Renal cortex interstitium (tissue), 11 donors: Measurements from ENCODE around the gene QRFP. TPM values are rescaled to one million over a fixed set of nuclear protein-coding genes. Genes with fewer than 3 reads are reported as not detected.

Experiments
- DNase-seq, 11 donors: peaks; one replicate each; pipeline ENCODE4 v3.0.0-alpha.2; 2013; ENCODE audit warnings: low read depth in 9 of 11, low spot score in 4 of 11; ENCODE audit errors: extremely low read depth in 1 of 11
- polyA plus RNA-seq, 3 donors: library from polyadenylated mRNA; unstranded; fragments of 120-200 nt; gene quantifications; one replicate each; pipeline ENCODE4 v1.2.1, GENCODE V29; 2013; ENCODE audit not compliant: insufficient read length in 3 of 3

QRFP gene
- polyA plus RNA-seq, 3 donors = 0.34 to 0.57 (median 0.36) TPM

GRCh38 chr9:130908878-130909355 is 12.3 kb upstream of the QRFP start:
- DNase-seq = no peak

DNA sequence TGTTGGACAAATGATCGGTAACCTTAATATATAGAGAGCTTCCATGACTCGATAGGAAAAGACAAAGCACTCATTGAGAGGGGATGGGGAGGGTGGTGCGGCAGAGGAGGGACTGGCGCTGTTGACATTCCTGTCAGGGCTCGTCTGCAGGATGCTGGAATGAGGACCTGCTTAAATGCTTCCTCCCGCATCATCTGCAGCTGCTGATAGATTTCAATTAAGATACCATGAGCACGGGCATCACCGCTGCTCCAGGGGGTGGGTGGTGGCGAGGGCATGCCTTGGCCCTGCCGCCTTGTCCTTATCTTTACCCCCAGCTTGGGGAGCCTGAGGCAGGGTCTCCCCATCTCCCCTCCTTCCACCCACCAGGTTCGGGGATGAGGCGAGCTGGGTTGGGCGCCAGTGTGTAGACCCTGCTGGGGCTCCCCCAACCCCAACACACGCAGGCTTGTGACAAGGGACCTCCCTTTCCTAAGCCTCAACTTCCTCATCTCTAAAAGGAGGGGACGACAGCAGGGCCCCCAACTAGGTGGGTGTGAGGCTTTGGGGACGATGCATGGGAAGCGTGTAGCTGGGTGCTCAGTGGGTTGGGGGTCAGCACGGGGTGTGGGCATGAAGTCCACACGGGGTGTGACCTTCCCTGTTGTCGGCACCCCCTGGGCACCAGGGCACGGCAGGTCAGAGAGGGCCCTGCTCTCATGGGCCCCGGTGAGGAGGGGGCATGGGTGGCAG is 11.7 kb upstream of the QRFP start:
- DNase-seq = no peak

DNA sequence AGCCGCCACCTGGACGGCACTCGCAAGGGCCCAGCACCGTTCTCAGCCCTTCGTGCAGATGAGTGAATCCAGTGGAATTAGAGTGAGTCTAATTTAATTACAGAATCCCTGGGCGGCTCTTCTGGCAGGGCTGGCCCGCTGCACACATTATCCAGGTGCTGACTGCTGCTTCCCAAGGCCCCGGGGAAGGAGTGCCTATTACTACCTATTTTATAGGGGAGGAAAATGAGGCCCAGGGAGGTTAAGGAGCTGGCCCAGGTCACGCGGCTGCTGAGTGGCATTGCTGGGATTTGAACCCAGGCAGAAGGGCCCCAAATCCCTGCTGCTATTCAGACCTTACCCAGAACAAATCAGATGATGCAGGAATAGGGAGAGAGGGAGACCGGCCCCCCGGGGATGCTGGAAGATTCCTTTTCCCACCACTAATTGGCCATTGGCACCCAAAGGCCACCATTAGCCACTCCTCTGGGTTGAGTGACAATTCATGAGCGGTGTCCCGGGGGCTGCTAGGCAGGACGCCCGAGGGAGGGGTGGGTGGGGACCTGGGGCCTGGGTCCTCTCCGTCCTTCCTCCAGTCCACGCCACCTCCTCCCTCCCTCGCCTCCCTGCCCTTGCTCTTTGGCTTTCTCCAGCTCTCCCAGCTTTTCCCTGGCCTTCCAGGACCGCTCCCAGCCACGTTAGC is 10.3 kb upstream of the QRFP start:
- DNase-seq = no peak

GRCh38 chr9:130905902-130906734 is 9.5 kb upstream of the QRFP start:
- no peak for DNase-seq

DNA sequence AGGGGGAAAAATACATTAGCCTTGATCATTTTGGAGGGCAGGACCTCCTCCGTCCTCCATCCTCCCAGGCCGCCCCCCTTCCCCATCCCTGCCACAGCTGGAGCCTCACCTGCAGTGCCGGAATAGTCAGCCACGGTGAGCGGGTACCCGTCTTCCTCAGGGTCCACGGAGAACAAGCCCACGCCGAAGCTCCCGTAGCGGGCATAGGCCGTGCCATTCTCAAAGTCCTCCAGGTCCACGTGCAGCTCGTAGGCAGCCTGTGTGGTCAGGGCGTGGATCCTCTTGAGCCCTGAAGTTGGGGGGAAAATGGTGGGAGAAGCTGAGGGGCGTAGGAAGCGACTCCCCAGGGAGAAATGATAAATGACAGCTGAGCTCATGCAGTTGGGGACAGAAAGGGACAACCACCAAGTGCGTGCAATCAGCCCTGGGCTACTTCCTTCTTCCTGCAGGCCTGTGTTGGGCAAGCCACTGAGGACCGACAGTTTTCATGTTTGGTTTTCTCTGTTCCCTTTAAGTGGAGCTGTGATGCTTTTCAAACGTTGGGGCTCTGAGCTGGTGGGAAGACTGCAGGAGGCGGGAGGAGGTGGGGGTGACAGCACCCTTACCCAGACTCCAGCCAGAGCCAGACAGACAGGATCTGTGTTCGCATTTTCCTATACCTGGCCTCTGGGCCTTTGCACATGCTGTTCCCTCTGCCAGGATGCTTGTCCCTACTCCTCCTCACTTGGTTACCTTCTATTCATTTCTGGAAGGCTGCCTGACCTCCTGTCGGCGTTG is 8.7 kb upstream of the QRFP start:
- no peak for DNase-seq

DNA sequence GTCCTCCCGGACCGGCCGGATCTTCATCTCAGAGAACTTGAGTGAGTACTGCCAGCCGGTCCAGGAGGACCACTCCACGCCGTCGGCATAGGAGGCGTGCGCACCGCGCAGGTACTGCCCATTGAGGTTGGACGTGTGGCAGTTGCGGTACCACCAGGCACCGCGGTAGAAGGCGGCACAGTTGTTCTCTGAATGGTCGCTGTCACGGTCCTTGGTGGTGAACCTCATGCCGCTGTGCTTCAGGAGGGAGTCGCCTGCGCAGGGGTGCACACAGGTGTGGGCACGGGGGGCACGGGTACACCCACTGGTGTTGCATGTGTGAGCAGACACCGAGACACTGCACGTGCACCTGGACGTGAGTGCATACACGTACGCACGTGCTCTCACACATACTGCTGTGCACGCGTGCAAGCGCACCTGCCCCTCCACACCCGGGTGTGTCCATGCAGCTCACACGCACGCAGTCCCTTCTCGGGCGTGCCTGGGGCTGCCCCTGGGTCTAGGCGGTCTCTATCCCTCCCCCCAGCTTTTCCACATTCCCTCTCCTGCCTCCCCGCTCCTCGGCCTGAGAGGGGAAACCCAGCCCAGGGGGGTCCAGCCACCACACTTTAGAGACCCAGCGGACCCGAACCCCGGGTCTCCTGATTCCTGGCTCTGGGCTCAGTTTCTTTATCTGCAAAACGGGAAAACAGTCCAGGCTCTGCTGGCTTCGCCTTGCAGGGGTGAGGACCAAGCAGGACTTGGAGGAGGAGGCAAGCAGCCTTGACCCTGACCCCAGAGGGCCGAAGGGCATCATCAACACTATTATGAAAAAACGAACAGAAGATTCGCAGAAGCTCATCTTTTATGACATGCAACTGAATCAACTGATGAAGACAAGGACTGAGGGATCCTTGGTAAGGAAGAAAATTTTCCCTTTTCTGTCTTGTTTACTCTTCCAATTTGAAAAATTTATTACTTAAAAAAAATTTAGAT is 7.7 kb upstream of the QRFP start:
- no peak for DNase-seq

DNA sequence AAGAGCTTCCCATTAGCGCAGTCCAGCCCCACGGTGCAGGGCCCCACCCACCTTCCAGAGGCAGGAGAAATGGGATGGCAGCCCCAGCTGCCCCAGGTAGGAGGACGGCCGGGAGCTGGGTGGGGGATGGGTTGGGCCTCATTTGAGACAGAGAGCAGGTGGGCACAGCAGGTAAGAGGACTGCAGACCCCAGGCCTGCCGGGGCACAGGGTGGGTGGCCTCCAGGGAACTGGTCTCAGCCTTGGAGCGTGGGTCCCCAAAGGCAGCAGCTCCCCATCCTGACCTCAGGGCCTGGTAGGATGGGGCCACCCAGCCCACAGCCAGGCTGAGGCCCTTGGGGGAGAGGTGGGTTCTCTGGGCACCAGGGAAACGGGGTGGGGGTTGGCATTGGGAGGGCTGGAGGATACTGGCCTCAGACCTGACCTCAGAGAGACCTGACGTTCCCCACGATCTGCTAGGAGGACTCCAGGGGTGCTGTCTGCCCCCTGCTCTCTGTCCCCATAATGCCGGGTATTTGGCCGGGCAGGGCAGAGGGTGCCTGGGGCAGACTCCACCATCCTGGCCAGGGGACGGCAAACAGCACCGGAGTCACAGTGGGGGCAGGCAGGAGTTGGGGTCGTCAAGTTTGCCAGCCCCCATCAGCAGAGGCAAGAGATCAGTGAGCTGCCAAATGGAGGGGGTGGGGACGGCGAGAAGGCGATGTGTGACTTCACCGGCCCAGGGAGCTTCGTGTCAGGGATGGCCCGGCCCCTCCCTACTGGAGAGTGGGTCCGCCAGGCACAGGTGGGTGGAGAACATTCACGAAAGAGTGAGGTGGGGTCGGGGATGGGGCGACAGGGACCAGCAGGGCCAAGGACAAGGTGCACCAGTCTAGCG is 6.8 kb upstream of the QRFP start:
- no peak for DNase-seq

DNA sequence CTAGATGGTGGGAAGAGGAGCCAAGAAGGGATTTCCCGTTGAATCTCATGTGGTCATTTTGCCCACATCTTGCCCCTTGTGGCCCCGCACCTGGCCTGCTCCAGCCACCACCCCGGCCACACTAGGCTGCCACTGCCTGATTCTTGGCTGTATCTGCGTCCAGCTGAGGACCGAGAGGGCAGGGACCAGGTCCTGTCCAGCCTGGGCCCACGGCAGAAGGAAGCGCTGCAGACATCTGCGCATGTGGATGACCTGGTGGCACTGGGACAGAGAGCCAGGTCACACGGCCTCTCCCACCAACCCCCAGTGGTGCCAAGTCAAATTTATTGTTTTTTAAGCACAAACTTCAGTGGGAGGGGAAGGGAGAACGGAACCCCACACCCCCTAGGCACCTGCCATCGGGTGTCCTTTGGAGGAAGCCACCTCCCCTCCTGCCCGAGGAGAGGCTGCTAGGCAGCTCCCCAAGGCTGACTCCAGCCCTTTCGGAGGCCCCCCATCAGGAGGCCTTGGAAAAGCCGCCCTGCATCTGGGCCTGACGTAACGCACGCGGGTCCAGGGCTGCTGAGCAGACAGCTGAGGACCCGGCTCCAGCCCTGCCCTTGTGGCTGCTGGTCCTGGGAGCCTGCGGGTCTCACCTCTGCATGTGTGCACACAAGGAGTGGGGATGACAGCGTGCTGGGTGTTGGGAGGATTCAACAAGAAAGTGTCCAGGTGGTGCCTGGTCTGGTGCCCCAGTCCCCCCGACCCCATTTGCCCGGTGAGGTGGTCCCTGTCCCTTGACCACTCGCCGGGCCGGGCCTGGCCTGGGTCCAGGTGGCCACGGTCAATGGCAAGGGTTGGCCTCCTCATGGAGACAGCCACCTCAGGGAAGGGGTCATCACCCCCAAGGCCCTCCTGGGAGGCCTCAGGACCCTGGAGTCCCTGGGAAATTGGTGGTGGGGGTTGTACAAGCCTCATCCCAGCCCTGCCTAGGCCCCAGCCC is 5.9 kb upstream of the QRFP start:
- DNase-seq = no peak

DNA sequence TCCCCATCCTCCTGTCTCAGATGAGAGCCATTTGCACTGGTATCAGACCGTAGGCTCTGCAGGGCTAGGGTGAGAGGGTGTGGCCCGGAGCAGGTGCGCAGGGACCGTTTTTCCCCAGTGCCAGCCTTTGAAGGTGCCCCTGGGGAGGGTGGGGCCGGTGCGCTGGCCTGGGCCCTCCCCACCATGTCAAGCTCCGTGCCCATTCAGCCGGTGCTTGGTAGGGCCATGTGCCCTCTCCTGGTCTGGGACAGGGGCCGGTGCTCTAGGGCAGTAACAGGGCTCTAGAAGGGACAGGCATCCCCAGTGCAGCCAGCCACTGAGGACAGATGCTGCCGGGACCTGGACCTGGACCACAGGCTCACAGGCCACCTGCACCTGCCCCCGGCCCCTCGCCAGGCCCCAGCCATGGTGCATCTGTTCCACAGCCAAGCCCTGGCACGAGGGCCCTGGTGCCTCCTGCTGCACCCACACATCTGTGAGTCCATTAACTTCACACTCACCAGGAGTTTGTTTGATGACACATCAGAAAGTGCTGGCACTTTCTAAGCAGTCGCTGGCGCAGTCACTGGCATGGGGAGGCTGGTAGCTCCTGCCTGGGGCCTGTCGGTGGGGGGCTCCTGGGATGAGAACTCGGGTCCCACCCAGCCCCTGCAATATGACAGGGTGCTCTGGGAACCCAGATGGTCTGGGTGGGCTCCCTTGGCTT is 5.0 kb upstream of the QRFP start:
- no peak for DNase-seq

DNA sequence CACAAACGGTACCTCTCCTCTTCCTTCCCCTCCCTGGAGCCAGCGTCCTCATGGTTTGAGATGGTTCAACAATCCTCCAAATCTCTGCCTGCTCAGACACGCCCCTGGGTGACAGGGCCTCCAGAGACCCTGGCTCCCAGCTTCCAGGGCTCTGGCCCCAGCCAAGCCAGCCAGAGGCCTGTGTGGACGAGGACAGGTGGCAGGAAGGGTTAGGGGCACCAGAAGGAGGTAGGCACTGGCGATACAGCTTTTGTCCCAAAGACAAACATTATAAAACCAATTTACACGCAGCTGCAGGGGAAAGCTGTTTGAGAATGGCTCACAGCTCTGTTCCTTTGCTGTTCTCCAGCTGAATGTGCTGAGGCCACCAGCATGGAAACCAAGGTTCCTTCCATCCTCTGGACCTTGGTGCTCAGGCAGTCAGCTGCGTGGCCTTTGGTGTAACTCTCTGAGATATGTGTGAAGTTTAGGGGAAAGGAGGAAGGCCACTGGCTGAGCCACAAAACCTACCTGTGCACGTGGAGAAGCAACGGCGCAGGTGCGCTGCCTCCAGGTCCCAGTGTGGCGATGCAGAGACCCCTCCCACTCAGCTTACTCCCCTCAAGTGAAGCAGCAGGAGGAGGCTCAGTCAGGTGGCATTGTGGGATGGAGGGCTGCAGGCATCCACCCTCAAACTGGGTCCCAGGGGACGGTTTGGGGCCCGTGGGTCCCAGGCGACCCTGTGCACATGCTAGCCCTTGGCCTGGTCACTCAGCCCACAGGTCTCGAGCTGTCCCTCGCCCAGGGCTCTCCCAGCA is 4.3 kb upstream of the QRFP start:
- DNase-seq = no peak

DNA sequence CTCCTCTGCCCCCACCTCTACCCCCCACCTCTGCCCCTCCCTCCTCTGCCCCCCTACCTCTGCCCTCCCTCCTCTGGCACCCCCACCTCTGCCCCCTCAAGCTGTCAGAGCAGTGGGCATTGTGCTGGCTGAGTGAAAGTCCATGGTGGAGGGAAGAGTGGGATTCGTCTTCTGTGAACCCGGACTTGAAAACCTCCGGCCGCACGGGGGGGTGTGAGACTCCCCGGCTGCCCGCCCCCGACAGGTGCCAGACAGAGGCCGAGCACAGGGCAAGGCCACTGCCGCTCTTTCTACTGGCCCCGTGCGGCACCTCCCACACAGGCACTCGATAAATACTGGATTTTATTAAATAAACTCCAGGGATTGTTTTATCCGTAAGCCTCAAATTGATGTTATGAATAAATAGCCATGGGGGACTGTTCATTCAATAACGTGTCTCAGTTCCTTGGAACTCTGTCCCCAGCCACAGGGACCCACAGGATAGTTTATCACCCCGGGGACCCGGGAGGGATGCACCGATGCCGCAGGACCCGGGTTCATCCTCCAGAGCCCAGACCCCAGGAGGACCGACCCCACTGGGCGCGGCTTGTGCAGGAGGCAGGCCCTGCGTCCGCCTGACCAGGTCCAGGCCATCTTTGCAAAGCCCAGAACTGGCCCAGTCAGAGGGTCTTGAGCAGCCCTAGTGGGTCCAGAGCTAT is 2.6 kb upstream of the QRFP start:
- no peak for DNase-seq

DNA sequence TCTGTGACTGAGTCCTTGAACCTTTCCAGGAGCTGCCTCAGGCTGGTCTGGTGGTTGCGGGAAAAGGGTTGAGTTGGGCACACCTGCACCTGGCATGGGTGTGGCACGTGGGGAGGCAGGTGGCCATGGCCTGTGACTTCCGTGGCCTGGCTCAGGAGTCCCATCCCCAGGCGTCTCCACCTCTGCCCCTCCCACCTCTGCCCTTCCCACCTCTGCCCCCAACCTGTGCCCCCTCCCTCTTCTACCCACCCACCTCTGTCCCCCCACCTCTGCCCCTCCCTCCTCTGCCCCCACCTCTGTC is 1.9 kb upstream of the QRFP start:
- DNase-seq = no peak

GRCh38 chr9:130897848-130898551 is 1.4 kb upstream of the QRFP start:
- DNase-seq = no peak
